H1 (cell line): Measurements from ENCODE around the gene MYLK3. TPM values are rescaled to one million over a fixed set of nuclear protein-coding genes. Genes with fewer than 3 reads are reported as not detected.

Source experiments
- CTCF ChIA-PET: fragments of 300-600 bp; sonication (Branson Sonifier 250); formaldehyde crosslinking; loops from one replicate; lab custom pipeline; 2021; ENCODE audit not compliant: partially characterized antibody; lab: Charles Lee
- POLR2A ChIA-PET: fragments of 300-600 bp; sonication (Branson Sonifier 250); formaldehyde crosslinking; loops from one replicate; lab custom pipeline; 2021; ENCODE audit warnings: inconsistent platforms; ENCODE audit not compliant: partially characterized antibody; lab: Charles Lee
- DNase-seq, 2 experiments: peaks; one replicate each; pipeline versions ENCODE4 v3.0.0 to v3.0.0-alpha.2; 2010 to 2022; ENCODE audit warnings: low spot score in 2 of 2, low read depth in 1 of 2, mixed read lengths in 1 of 2
- FAIRE-seq: peaks from 2 replicates; lab custom pipeline; 2011; peaks lifted over from hg19 to GRCh38; lab: Jason Lieb, UNC
- H2AFZ ChIP-seq: 2 replicates; pipeline ENCODE4 v1.8.1; 2012; ENCODE audit warnings: low read length, inconsistent platforms
- H2AK5ac ChIP-seq: 2 replicates; pipeline ENCODE4 v1.6.1; 2013; ENCODE audit warnings: low read depth, low read length
- H2BK120ac ChIP-seq: replicated peaks from 2 replicates; pipeline ENCODE3; 2013; ENCODE audit warnings: low read depth, low read length, inconsistent platforms
- H2BK12ac ChIP-seq: 2 replicates; pipeline ENCODE4 v1.6.1; 2013; ENCODE audit warnings: low read depth, low read length
- H2BK15ac ChIP-seq: 2 replicates; pipeline ENCODE4 v1.6.1; 2013; ENCODE audit warnings: low read length
- H2BK20ac ChIP-seq: 2 replicates; pipeline ENCODE4 v1.6.1; 2013; ENCODE audit warnings: low read length
- H2BK5ac ChIP-seq: 2 replicates; pipeline ENCODE4 v1.6.1; 2013; ENCODE audit warnings: low read depth, low read length
- H3K14ac ChIP-seq: 2 replicates; pipeline ENCODE4 v1.6.1; 2013; ENCODE audit warnings: inconsistent platforms; ENCODE audit not compliant: insufficient read length
- H3K18ac ChIP-seq: 2 replicates; pipeline ENCODE4 v1.6.1; 2013; ENCODE audit warnings: low read length; ENCODE audit errors: extremely low read depth
- H3K23ac ChIP-seq: 2 replicates; pipeline ENCODE4 v1.6.1; 2013; ENCODE audit warnings: inconsistent platforms; ENCODE audit not compliant: insufficient read length
- H3K23me2 ChIP-seq: 2 replicates; pipeline ENCODE4 v1.6.1; 2013; ENCODE audit warnings: low read depth, low read length
- H3K27ac ChIP-seq: 2 replicates; pipeline ENCODE4 v1.6.1; 2011; ENCODE audit warnings: low read depth, low read length, inconsistent platforms
- H3K27me3 ChIP-seq, 4 experiments: replicated peaks in 1 of 4; 1 replicate in 1 of 4; 2 replicates in 3 of 4; pipeline versions ENCODE4 v1.6.1 to v1.8.1; 2011 to 2013; ENCODE audit warnings: low read length in 3 of 4, mild to moderate bottlenecking in 3 of 4, inconsistent platforms in 2 of 4, mixed read lengths in 2 of 4, moderate library complexity in 1 of 4; ENCODE audit not compliant: control insufficient read depth in 3 of 4, insufficient read depth in 3 of 4; ENCODE audit errors: extremely low read depth in 1 of 4
- H3K36me3 ChIP-seq, 4 experiments: 2 replicates each; pipeline versions ENCODE4 v1.6.1 to v1.8.1; 2011 to 2013; ENCODE audit warnings: mild to moderate bottlenecking in 4 of 4, low read length in 3 of 4, moderate library complexity in 2 of 4, control low read depth in 1 of 4, inconsistent platforms in 1 of 4; ENCODE audit not compliant: insufficient read depth in 4 of 4, control insufficient read depth in 2 of 4
- H3K4ac ChIP-seq: replicated peaks from 2 replicates; pipeline ENCODE3; 2013; ENCODE audit warnings: low read length, low read depth, mixed read lengths, inconsistent platforms; ENCODE audit not compliant: insufficient read length
- H3K4me1 ChIP-seq, 4 experiments: replicated peaks in 1 of 4; 1 replicate in 1 of 4; 2 replicates in 3 of 4; pipeline versions ENCODE4 v1.6.1 to v1.8.1; 2011 to 2013; ENCODE audit warnings: low read length in 3 of 4, inconsistent platforms in 2 of 4, mixed read lengths in 1 of 4; ENCODE audit not compliant: insufficient read depth in 4 of 4, control insufficient read depth in 3 of 4
- H3K4me2 ChIP-seq, 2 experiments: 2 replicates each; pipeline versions ENCODE4 v1.6.1 to v1.8.1; 2011 to 2013; ENCODE audit warnings: low read depth in 2 of 2, low read length in 2 of 2, control low read depth in 1 of 2, inconsistent platforms in 1 of 2, mild to moderate bottlenecking in 1 of 2; ENCODE audit not compliant: insufficient read depth in 1 of 2
- H3K4me3 ChIP-seq, 4 experiments: fragments of 200-600, 300-600 bp in 1 of 4; sonication (generic), shearing (Covaris generic), sonication (Bioruptor Twin) in 1 of 4; 2 replicates each; pipeline versions ENCODE4 v1.5.1 to v1.8.1; 2011 to 2016; ENCODE audit warnings: low read length in 4 of 4, low read depth in 3 of 4, control low read depth in 2 of 4, inconsistent platforms in 2 of 4, mild to moderate bottlenecking in 2 of 4, mixed read lengths in 1 of 4, moderate library complexity in 1 of 4; ENCODE audit not compliant: insufficient read depth in 2 of 4; ENCODE audit errors: extremely low read depth in 1 of 4
- H3K56ac ChIP-seq: replicated peaks from 2 replicates; pipeline ENCODE3; 2013; ENCODE audit warnings: low read depth, mild to moderate bottlenecking, mixed read lengths, low read length, inconsistent platforms; ENCODE audit not compliant: insufficient read length
- H3K79me1 ChIP-seq: 2 replicates; pipeline ENCODE4 v1.6.1; 2013; ENCODE audit warnings: low read depth, low read length, control low read depth
- H3K79me2 ChIP-seq, 2 experiments: 2 replicates each; pipeline versions ENCODE4 v1.6.1 to v1.8.1; 2012 to 2013; ENCODE audit warnings: low read length in 2 of 2, mild to moderate bottlenecking in 2 of 2, inconsistent platforms in 1 of 2; ENCODE audit not compliant: insufficient read depth in 2 of 2, control insufficient read depth in 1 of 2
- H3K9ac ChIP-seq, 4 experiments: replicated peaks in 1 of 4; 1 replicate in 1 of 4; 2 replicates in 3 of 4; pipeline versions ENCODE4 v1.6.1 to v1.8.1; 2011 to 2013; ENCODE audit warnings: low read depth in 3 of 4, low read length in 3 of 4, control low read depth in 2 of 4, mild to moderate bottlenecking in 2 of 4, moderate library complexity in 2 of 4, inconsistent platforms in 1 of 4; ENCODE audit errors: extremely low read depth in 1 of 4
- H3K9me3 ChIP-seq, 2 experiments: 2 replicates each; pipeline versions ENCODE4 v1.6.1 to v1.8.1; 2012 to 2013; ENCODE audit warnings: mild to moderate bottlenecking in 2 of 2, moderate library complexity in 2 of 2, control low read depth in 1 of 2, inconsistent platforms in 1 of 2, low read depth in 1 of 2, low read length in 1 of 2, mixed read lengths in 1 of 2; ENCODE audit not compliant: insufficient read depth in 2 of 2
- H4K20me1 ChIP-seq, 2 experiments: replicated peaks in 1 of 2; 2 replicates each; pipeline versions ENCODE3 to v1.8.1; 2011 to 2013; ENCODE audit warnings: inconsistent platforms in 2 of 2, low read length in 2 of 2, mild to moderate bottlenecking in 1 of 2; ENCODE audit not compliant: insufficient read depth in 2 of 2, control insufficient read depth in 1 of 2
- H4K5ac ChIP-seq: 2 replicates; pipeline ENCODE4 v1.6.1; 2013; ENCODE audit warnings: low read length, low read depth, mixed read lengths, inconsistent platforms; ENCODE audit not compliant: insufficient read length
- H4K8ac ChIP-seq: 2 replicates; pipeline ENCODE4 v1.8.0; 2013; ENCODE audit warnings: mild to moderate bottlenecking, moderate library complexity, low read length, inconsistent platforms; ENCODE audit not compliant: insufficient read depth; ENCODE audit errors: extremely low read depth
- H4K91ac ChIP-seq: replicated peaks from 2 replicates; pipeline ENCODE3; 2013; ENCODE audit warnings: low read length, mixed read lengths, inconsistent platforms; ENCODE audit not compliant: insufficient read length
- CBX5 ChIP-seq: fragments of 300-800, 300-1000 bp; sonication (generic); IDR thresholded peaks from 2 replicates; pipeline ENCODE4 v1.7.1; 2016; ENCODE audit warnings: antibody characterized with exemption, low read length, low read depth
- CHD1 ChIP-seq: IDR thresholded peaks from 2 replicates; pipeline ENCODE4 v1.6.1; 2012; ENCODE audit warnings: low read depth, low read length, improper control_type of control experiment
- JUN ChIP-seq: IDR thresholded peaks from 2 replicates; pipeline ENCODE4 v1.6.1; 2011; ENCODE audit warnings: low read depth, mild to moderate bottlenecking, improper control_type of control experiment, low read length
- SRF ChIP-seq: IDR thresholded peaks from 2 replicates; pipeline ENCODE4 v1.6.1; 2011; ENCODE audit warnings: mild to moderate bottlenecking, low read depth, low read length, moderate library complexity
- WGBS, 2 experiments: shearing (Covaris generic) in 1 of 2; methylation state at CpG; one replicate each; pipeline versions ENCODE4 v1.1.6 to v1.1.7; 2013 to 2015; ENCODE audit warnings: low lambda C conversion rate in 2 of 2, mixed read lengths in 2 of 2, inconsistent platforms in 1 of 2, low coverage in 1 of 2, missing lambda C conversion rate in 1 of 2; ENCODE audit not compliant: insufficient replicate concordance in 2 of 2, insufficient coverage in 1 of 2, insufficient read length in 1 of 2; ENCODE audit errors: extremely low coverage in 1 of 2, missing lambda C conversion rate in 1 of 2; 5-methylcytosine and 5-hydroxymethylcytosine counted together
- polyA plus RNA-seq, 7 experiments: library from polyadenylated mRNA; depleted of rRNA in 3 of 7; stranded (reverse) in 5 of 7; unstranded in 2 of 7; fragments of >200 nt in 5 of 7; fragments of 200-250 nt in 2 of 7; gene quantifications; 1 replicate in 5 of 7; 2 replicates in 1 of 7; 4 replicates in 1 of 7; pipeline versions ENCODE4 v1.2.1 to v1.2.3, GENCODE V29; 2011 to 2013; ENCODE audit warnings: missing spikeins in 2 of 7, mixed read lengths in 2 of 7
- total RNA-seq: library from RNA; stranded (reverse); fragmentation: NEBNext Ultra II Directional; extraction: Animal tissue kit (Norgen Biotek cat#: 25700); gene quantifications from 2 replicates; pipeline ENCODE4 v1.2.1, GENCODE V29; 2021

The MYLK3 gene
- total and polyA plus RNA-seq, 2 of the 8 experiments (the other 6 are each of a cell fraction or from before 2014, with no cell fraction given) = 0.14 to 0.35 TPM

DNA sequence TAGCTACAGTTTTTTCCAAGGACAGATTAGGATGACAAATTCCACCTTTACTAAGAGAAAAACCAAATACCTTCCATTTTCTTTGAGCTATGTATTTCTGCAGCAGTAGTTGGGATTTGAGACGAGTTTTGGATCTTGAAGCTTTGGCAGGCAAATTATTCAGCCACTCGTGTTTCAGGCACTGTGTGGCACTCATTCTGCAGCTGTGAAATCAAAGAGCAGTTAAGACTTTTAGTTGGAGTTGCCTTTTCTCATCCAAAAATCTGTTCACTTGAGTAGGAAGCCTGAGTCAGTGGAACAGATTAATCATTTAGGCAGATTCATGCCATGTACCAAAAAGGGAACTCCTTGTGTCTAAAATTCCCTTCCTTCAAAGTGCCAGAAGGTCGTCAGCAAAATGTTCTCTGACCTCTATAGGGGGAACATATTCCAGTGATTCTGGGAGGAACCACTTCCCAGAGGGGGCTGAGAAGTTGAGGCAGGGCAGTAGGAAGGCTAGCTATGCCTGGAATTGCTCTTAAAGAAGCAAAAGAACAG lies 38.6 kb downstream of the MYLK3 start:
- H3K4me2 ChIP-seq = no peak overlapping the region
- no peak overlapping the region for H2BK20ac ChIP-seq
- no peak overlapping the region for H2AFZ ChIP-seq
- H3K14ac ChIP-seq = no peak overlapping the region
- H2BK12ac ChIP-seq = no peak overlapping the region
- H2BK120ac ChIP-seq = no peak overlapping the region
- POLR2A ChIA-PET = interaction anchor here (1.0 to 2.2 kb wide), 3 partner anchors 10 to 37 kb away, joined by 3 to 6 read pairs (median 4); partner anchors contain the start of gene ORC6
- H3K4me3 ChIP-seq = no peak overlapping the region
- H3K9ac ChIP-seq = no peak overlapping the region
- no peak overlapping the region for H2BK15ac ChIP-seq
- no peak overlapping the region for H3K4ac ChIP-seq
- no peaks in the 10 kb centered on the region for H3K36me3 ChIP-seq
- no peak overlapping the region for H4K91ac ChIP-seq
- no peak overlapping the region for H2AK5ac ChIP-seq
- H4K8ac ChIP-seq = no peak overlapping the region
- no peaks in the 10 kb centered on the region for H3K27me3 ChIP-seq
- WGBS, 2 experiments = 78% methylated on average over 3 of the region's 3 CpGs; no CpG with 5 or more reads in 1 of the 2 experiments
- no peak for FAIRE-seq
- no peak overlapping the region for H4K5ac ChIP-seq
- H4K20me1 ChIP-seq = no peaks in the 10 kb centered on the region
- no peaks in the 10 kb centered on the region for H3K4me1 ChIP-seq
- no peak overlapping the region for H3K56ac ChIP-seq
- no peaks in the 10 kb centered on the region for H3K23me2 ChIP-seq
- no peaks in the 10 kb centered on the region for H3K79me1 ChIP-seq
- no peak overlapping the region for H3K27ac ChIP-seq
- no peak overlapping the region for H3K18ac ChIP-seq
- no peak overlapping the region for H3K23ac ChIP-seq
- no peak for TF ChIP-seq SRF
- TF ChIP-seq JUN = no peak
- no peak for TF ChIP-seq CBX5
- no peak for TF ChIP-seq CHD1
- H2BK5ac ChIP-seq = no peak overlapping the region
- H3K9me3 ChIP-seq = no peaks in the 10 kb centered on the region
- CTCF ChIA-PET = interaction anchor here (1.1 to 1.5 kb wide), 3 partner anchors 12 to 120 kb away, joined by 3 to 5 read pairs (median 3); no protein-coding TSS in a partner anchor
- no peak for DNase-seq
- no peaks in the 10 kb centered on the region for H3K79me2 ChIP-seq
